D721Med (cell line): Measurements from ENCODE around the gene ZBTB40.

ENCODE experiments used
- DNase-seq: peaks from one replicate; pipeline ENCODE4 v3.0.0; 2011; ENCODE audit warnings: low spot score; ENCODE audit not compliant: insufficient read length
- FAIRE-seq: peaks from 2 replicates; lab custom pipeline; 2011; peaks lifted over from hg19 to GRCh38; lab: Jason Lieb, UNC
- TF ChIP-seq, protein P1 (sequence below): IDR thresholded peaks from 2 replicates; pipeline ENCODE4 v1.5.1; 2012; ENCODE audit warnings: mild to moderate bottlenecking, control low read depth; ENCODE audit not compliant: insufficient read depth; ENCODE audit errors: missing control alignments

ZBTB40 gene

DNA sequence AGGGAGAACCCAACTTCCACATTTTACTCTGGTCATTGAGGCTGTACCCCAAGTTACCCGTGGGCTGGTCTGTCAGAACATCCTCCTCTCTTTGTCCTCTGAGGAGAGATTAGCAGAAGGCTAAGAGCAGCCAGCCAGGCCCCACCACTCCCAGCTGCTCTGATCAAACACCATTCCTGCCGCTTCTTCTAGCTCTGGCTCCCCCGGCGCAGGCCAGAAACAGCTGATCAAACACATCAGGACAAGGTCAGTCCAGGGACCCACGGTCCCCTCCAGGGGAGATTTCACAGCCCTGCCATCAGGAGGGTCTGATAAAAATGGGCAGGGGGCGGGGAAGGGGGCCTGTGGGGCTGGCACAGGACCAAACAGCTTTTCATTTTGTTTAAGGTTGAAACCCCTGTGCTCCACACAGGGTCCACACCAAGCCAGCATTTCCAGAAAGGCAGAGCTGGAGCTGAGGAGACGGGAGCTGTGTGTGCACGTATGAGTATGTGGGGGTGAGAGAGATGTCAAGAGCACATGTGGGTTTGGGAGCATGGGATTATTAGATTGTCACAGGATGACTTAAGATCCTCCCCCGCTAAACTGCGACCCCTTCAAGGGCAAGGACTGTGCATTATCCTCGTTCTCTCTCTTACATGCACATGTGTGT, 81.7 kb downstream of the ZBTB40 start:
- TF ChIP-seq, protein P1, sequence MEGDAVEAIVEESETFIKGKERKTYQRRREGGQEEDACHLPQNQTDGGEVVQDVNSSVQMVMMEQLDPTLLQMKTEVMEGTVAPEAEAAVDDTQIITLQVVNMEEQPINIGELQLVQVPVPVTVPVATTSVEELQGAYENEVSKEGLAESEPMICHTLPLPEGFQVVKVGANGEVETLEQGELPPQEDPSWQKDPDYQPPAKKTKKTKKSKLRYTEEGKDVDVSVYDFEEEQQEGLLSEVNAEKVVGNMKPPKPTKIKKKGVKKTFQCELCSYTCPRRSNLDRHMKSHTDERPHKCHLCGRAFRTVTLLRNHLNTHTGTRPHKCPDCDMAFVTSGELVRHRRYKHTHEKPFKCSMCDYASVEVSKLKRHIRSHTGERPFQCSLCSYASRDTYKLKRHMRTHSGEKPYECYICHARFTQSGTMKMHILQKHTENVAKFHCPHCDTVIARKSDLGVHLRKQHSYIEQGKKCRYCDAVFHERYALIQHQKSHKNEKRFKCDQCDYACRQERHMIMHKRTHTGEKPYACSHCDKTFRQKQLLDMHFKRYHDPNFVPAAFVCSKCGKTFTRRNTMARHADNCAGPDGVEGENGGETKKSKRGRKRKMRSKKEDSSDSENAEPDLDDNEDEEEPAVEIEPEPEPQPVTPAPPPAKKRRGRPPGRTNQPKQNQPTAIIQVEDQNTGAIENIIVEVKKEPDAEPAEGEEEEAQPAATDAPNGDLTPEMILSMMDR = no peak
- no peak for FAIRE-seq
- DNase-seq = no peak

DNA sequence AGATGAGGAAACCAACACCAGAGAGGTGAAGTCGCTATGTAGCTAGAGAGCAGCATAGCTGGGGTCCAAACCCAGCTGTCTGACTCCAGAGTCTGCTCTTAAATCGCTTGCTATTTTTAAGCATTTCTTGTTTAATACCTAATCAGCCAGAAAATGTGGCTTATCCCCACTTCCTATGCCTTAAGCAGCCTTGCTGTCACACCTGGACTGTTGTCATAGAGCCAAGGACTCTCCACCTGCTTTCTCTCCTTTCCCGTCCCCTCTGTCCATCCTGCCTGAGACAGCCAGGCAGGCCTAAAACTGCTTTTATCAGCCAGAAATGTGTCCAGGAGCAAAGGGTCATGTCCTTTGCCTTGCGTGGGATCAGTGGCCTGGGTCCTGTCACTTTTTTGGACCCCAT, 83.3 kb downstream of the ZBTB40 start:
- FAIRE-seq (no peak), DNase-seq (no peak)
- TF ChIP-seq, protein P1 = no peak

DNA sequence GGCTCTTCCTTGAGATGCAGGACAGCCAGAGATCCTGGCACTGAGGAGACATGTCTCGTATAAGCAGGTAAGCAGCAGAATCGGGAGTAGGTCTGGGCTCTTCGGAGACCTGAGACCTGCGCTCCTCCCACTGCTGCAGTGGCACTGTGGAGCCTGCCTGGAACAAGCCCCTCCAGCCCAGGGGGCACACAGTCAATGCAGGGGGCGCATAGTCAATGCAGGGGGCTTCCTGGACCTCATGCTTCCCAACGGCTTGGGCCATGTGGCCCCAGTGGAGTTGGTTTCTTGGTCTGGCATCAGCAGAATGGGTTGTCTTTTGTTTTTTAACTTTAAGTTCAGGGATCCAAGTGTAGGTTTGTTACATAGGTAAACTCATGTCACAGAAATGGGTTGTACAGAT, 83.7 kb downstream of the ZBTB40 start:
- FAIRE-seq = no peak
- DNase-seq = no peak
- TF ChIP-seq, protein P1 = no peak

DNA sequence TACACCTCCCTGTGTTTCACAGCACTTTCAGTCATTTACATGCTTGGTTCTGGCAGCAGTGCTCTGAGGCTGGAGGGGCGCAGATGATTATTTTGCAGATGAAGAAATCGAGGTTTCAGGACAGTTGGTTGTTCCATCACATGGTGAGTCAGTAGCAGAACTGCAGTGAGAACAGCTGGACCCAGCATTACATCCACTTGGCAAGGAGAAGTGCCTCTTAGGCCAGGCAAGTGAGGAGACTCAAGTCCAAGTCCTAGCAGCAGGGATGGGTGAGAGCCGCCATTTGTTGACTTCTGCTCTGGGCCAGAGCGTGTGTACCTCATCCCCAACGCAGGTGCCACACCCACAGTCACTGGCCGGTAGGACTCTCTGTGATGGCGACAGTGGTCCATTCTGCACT, 84.9 kb downstream of the ZBTB40 start:
- DNase-seq (no peak), FAIRE-seq (no peak)
- TF ChIP-seq, protein P1 = no peak

DNA sequence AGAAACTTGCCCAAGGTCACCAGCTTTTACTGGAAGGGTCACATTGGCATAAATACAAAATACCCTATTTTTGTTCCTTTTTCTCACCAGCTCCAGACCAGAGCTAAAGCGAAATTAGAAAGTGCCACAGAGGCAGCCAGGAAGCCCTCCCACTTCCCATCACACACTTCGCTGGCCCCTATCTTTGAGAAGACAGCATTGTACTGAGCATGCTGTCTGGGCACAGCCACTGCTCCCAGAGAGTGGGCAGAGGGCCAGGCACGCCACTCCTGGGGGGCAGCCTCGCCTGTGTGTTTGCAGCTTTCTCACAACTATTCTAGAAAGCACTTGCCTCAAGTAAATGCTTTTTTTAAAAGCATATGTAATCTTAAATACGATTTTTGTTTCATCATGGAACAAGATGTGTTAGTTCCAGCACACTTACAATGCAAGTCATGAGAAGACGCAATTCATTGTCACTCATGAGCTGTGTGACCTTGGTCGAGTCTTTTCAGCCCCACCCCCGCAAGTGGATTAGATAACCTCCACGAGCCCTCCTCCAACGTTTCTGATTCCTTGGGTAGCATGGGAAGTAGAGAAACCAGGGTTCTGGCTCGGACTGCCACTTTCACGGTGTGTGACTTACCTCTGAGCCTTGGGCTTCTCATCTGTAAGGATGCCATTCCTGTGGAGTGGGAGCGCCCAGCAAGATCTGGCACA, 85.9 kb downstream of the ZBTB40 start:
- DNase-seq (no peak), FAIRE-seq (no peak)
- TF ChIP-seq, protein P1 = no peak

DNA sequence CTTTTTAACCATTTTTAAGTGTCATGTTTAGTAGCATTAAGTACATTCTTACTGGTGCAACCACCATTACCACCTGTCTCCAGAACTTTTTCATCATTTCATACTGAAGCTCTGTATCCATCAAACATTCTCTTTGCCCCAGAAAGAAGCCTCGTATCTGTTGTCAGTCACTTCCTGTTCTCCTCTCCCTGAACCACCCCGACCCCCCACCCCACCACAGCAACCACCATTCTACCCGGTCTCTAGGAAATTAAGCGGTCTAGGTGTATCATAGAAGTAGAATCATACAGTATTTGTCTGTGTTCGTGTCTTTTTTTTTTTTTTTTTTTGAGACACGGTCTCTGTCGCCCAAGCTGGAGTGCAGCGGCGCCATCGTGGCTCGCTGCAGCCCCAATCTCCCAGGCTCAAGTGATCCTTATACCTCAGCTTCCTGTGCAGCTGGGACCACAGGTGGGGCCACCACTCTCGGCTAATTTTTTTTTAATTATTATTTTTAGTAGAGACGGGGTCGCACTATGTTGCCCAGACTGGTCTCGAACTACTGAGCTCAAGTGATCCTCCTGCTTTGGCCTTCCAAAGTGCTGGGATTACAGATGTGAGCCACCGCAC, 88.0 kb downstream of the ZBTB40 start:
- DNase-seq = no peak
- FAIRE-seq = no peak
- TF ChIP-seq, protein P1 = no peak
